Lung (tissue), 12 donors: ENCODE measurements around the gene MRTFA. TPM values are rescaled to one million over a fixed set of nuclear protein-coding genes. Genes with fewer than 3 reads are reported as not detected.
"Not testable (repeated sequence)": the region's sequence is repeated elsewhere in the genome, so short reads cannot be mapped to it uniquely, and the experiment has no call there.

Experiments used
- ATAC-seq: fragments of 200-7000 bp; cut with Tn5 transposase; one replicate; pipeline ENCODE4 v1.9.1; 2020; ENCODE audit warnings: moderate number of reproducible peaks; ENCODE audit not compliant: insufficient read depth, low FRiP score
- DNase-seq, 3 donors: peaks; one replicate each; pipeline ENCODE4 v3.0.0-alpha.2; 2013 to 2017
- H3K27ac ChIP-seq, 2 donors: one replicate each; pipeline ENCODE4 v1.5.1; 2013; ENCODE audit warnings: mild to moderate bottlenecking in 2 of 2, moderate library complexity in 2 of 2, control low read depth in 1 of 2, inconsistent platforms in 1 of 2, low read depth in 1 of 2, low read length in 1 of 2
- H3K27me3 ChIP-seq, 3 donors: one replicate each; pipeline ENCODE4 v1.5.1; 2013; ENCODE audit warnings: low read length in 2 of 3; ENCODE audit not compliant: control insufficient read depth in 3 of 3, insufficient read depth in 3 of 3
- H3K36me3 ChIP-seq, 4 donors: one replicate each; pipeline ENCODE4 v1.5.1; 2013; ENCODE audit warnings: low read length in 4 of 4, mild to moderate bottlenecking in 1 of 4, moderate library complexity in 1 of 4; ENCODE audit not compliant: control insufficient read depth in 4 of 4, insufficient read depth in 4 of 4
- H3K4me1 ChIP-seq, 5 donors: one replicate each; pipeline ENCODE4 v1.5.1; 2013; ENCODE audit warnings: low read length in 5 of 5, mild to moderate bottlenecking in 2 of 5, moderate library complexity in 1 of 5; ENCODE audit not compliant: control insufficient read depth in 5 of 5, insufficient read depth in 5 of 5
- H3K4me3 ChIP-seq: one replicate; pipeline ENCODE4 v1.5.1; 2013; ENCODE audit warnings: mild to moderate bottlenecking, control low read depth, moderate library complexity
- H3K9ac ChIP-seq, 2 donors: one replicate each; pipeline ENCODE4 v1.5.1; 2013; ENCODE audit warnings: low read length in 2 of 2, control low read depth in 1 of 2; ENCODE audit not compliant: insufficient read depth in 1 of 2
- H3K9me3 ChIP-seq, 4 donors: one replicate each; pipeline ENCODE4 v1.5.1; 2013; ENCODE audit warnings: low read length in 3 of 4, mild to moderate bottlenecking in 1 of 4, moderate library complexity in 1 of 4; ENCODE audit not compliant: control insufficient read depth in 4 of 4, insufficient read depth in 3 of 4
- WGBS, 2 donors: extraction: QIAGEN DNeasy Blood & Tissue Kit; methylation state at CpG; one replicate each; pipeline ENCODE4 v1.1.7; 2013; 5-methylcytosine and 5-hydroxymethylcytosine counted together
- polyA plus RNA-seq, 2 donors: library from polyadenylated mRNA; stranded (reverse); fragments of 200-250 nt; gene quantifications; one replicate each; pipeline ENCODE4 v1.2.1, GENCODE V29; 2013
- total RNA-seq, 2 donors: library from RNA; depleted of rRNA in 1 of 2; stranded (reverse); fragments of >200 nt in 1 of 2; gene quantifications; one replicate each; pipeline ENCODE4 v1.2.1, GENCODE V29; 2014 to 2021
- TF ChIP-seq, protein P1 (sequence below): IDR thresholded peaks from 2 replicates; pipeline ENCODE4 v1.5.1; 2012; ENCODE audit warnings: mild to moderate bottlenecking; ENCODE audit errors: control extremely low read depth, extremely low read depth
- donor health status: control.
- donor health status: control.
- donor health status: Bipolar disorder and iron deficiency.
- donor health status: healthy.
- donor health status: DM: yes; HTN: yes; CAD: no.

The MRTFA gene
- total and polyA plus RNA-seq, 4 donors, result 26.3 to 64.0 (median 40.1) TPM

GRCh38 chr22:40533712-40534378 lies 102.7 kb downstream of the MRTFA start:
- Histone ChIP-seq H3K4me1 (peaks cover 2 to 29% (median 13%) of the 10 kb centered on the region in 5 donors), H3K9ac (peak overlapping the region in 1 of 2 donors; percentile 46), H3K27me3 (no peaks in the 10 kb centered on the region), H3K9me3 (no peaks in the 10 kb centered on the region), H3K36me3 (no peaks in the 10 kb centered on the region), H3K27ac (peak overlapping the region in 1 of 2 donors; percentile 40), H3K4me3 (no peak overlapping the region)
- peak; percentile 26 to 83 (median 59) for DNase-seq
- TF ChIP-seq, protein P1, sequence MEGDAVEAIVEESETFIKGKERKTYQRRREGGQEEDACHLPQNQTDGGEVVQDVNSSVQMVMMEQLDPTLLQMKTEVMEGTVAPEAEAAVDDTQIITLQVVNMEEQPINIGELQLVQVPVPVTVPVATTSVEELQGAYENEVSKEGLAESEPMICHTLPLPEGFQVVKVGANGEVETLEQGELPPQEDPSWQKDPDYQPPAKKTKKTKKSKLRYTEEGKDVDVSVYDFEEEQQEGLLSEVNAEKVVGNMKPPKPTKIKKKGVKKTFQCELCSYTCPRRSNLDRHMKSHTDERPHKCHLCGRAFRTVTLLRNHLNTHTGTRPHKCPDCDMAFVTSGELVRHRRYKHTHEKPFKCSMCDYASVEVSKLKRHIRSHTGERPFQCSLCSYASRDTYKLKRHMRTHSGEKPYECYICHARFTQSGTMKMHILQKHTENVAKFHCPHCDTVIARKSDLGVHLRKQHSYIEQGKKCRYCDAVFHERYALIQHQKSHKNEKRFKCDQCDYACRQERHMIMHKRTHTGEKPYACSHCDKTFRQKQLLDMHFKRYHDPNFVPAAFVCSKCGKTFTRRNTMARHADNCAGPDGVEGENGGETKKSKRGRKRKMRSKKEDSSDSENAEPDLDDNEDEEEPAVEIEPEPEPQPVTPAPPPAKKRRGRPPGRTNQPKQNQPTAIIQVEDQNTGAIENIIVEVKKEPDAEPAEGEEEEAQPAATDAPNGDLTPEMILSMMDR, result no peak
- 2 to 5% methylated on average over 4 of the region's 4 CpGs for WGBS, 2 donors
- ATAC-seq, result peak; percentile 53

GRCh38 chr22:40531951-40532900 lies 104.3 kb downstream of the MRTFA start:
- 59 to 84% methylated on average over 3 of the region's 3 CpGs for WGBS, 2 donors
- Histone ChIP-seq H3K9me3 (no peaks in the 10 kb centered on the region), H3K27ac (peak overlapping the region in 1 of 2 donors; percentile 40), H3K4me1 (peaks cover 2 to 29% (median 17%) of the 10 kb centered on the region in 5 donors), H3K27me3 (no peaks in the 10 kb centered on the region), H3K36me3 (no peaks in the 10 kb centered on the region), H3K9ac (no peak overlapping the region), H3K4me3 (no peak overlapping the region)
- TF ChIP-seq, protein P1, result no peak
- ATAC-seq (no peak), DNase-seq (no peak)

GRCh38 chr22:40530391-40530790 lies 106.1 kb downstream of the MRTFA start:
- not testable (repeated sequence) for ATAC-seq, H3K36me3 ChIP-seq, H3K27ac ChIP-seq, DNase-seq, H3K4me3 ChIP-seq, H3K9me3 ChIP-seq, H3K9ac ChIP-seq, H3K27me3 ChIP-seq
- 93 to 96% methylated on average over 6 of the region's 6 CpGs for WGBS, 2 donors
- peaks cover 3 to 29% (median 17%) of the 10 kb centered on the region in 5 donors for H3K4me1 ChIP-seq

DNA sequence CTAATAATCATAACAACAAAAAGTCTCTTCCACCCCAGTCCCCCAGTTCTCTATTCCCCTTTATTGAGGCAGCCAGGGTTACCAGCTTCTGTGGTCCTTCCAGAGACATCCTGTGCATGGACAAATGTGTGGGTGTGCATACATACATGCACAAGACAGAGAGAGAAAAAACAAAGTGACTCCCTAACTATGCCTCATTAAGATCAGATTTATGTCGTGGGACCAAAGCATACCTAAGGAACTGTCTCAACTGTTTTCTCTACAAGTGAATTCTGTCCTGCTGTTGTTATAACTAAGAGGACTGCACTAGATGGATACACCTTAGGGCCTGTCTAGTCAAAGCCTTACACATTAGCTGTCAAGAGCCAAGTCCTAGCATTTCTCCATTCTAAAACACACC lies 106.7 kb downstream of the MRTFA start:
- no peak for DNase-seq
- Histone ChIP-seq H3K4me1 (peaks cover 3 to 27% (median 14%) of the 10 kb centered on the region in 5 donors), H3K9me3 (no peaks in the 10 kb centered on the region), H3K9ac (no peak overlapping the region), H3K27me3 (no peaks in the 10 kb centered on the region), H3K4me3 (no peak overlapping the region), H3K27ac (no peak overlapping the region), H3K36me3 (no peaks in the 10 kb centered on the region)
- TF ChIP-seq, protein P1, result no peak
- 80 to 94% methylated on average over 1 of the region's 1 CpG for WGBS, 2 donors
- no peak for ATAC-seq
